Stimulated activated naive CD8-positive, alpha-beta T cell treated with anti-CD3 and anti-CD28 coated beads, Interleukin-15, Interleukin-2, amounts not matched to agents 100 ng/mL and 50 ng/mL, for 24 hours (primary cell): ENCODE results near the gene ARHGAP42.
"Not testable (repeated sequence)": the region's sequence is repeated elsewhere in the genome, so short reads cannot be mapped to it uniquely, and the experiment has no call there.

Source experiments
- H3K27ac Mint-ChIP-seq: one replicate; pipeline ENCODE4 v1.8.0; 2021; ENCODE audit warnings: mild to moderate bottlenecking, mixed read lengths
- H3K27me3 Mint-ChIP-seq: one replicate; pipeline ENCODE4 v1.8.0; 2021; ENCODE audit warnings: mixed read lengths
- H3K36me3 Mint-ChIP-seq: one replicate; pipeline ENCODE4 v1.8.0; 2021; ENCODE audit warnings: low read depth, mixed read lengths
- H3K4me1 Mint-ChIP-seq: one replicate; pipeline ENCODE4 v1.8.0; 2021; ENCODE audit warnings: low read depth, mixed read lengths
- H3K4me3 Mint-ChIP-seq: one replicate; pipeline ENCODE4 v1.8.0; 2021; ENCODE audit warnings: mild to moderate bottlenecking, mixed read lengths
- H3K9me3 Mint-ChIP-seq: one replicate; pipeline ENCODE4 v1.8.0; 2021; ENCODE audit warnings: mixed read lengths

Gene ARHGAP42

DNA sequence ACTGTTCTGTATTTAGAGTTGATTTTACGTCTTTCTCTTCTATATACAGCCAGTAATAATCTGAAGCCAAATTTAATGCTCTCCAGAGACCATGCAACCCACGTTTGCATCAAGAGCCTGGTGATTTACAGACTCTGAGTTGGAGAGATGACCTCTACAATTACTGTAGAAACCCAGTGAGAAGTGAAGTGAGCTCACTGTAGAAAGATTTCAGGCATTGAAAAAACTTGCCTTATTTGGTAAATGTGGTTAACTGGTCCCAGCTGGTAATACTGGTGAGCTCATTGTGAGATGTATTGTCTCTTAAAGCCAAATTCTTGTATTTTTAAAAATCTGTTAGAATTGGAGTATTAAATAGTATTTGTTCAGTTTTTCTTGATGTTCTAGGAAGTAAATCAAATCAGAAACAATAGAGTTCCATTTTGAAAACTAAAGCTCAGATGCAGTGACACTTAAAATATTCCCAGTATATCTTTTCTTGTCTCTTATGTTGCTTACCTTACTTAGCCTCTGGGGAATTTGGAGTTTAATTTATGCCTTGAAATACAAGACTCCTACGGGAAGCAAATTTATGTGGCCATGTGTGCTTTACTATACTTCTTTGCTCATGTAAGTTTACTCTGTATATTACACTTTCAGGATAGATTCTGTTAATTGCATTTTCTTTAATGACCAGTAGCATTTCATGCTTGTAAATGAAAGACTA, 189.9 kb downstream of the ARHGAP42 start:
- no peak overlapping the region for H3K27ac Mint-ChIP-seq

GRCh38 chr11:100878474-100878873, 191.4 kb downstream of the ARHGAP42 start:
- no peaks in the 10 kb centered on the region for H3K27me3 Mint-ChIP-seq
- H3K4me3 Mint-ChIP-seq = no peak overlapping the region
- no peaks in the 10 kb centered on the region for H3K4me1 Mint-ChIP-seq
- H3K36me3 Mint-ChIP-seq = no peaks in the 10 kb centered on the region
- H3K27ac Mint-ChIP-seq = no peak overlapping the region
- peaks cover 14% of the 10 kb centered on the region for H3K9me3 Mint-ChIP-seq

More for the DNA sequence above, 189.9 kb downstream of the ARHGAP42 start:
- Mint-ChIP-seq H3K9me3 (peaks cover 14% of the 10 kb centered on the region), H3K4me3 (no peak overlapping the region), H3K4me1 (no peaks in the 10 kb centered on the region), H3K27me3 (no peaks in the 10 kb centered on the region), H3K36me3 (no peaks in the 10 kb centered on the region)

DNA sequence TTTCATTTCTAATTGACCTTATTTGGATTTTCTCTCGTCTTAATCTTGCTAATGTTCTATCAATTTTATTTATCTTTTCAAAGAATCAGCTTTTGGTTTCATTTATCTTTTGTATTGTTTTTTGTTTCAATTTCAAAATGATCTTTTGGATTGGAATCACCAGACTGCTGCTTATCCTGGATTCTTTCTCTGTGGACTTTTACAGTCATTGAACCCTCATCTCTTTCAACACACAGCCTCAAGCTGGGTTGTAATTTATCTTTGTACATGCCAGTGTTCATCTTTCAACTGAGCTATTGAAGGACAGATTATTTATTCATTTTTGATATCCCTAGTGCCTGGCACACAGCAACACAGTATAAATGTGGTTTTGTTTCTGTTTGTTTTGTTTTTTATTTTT, 195.9 kb downstream of the ARHGAP42 start:
- peaks cover 14% of the 10 kb centered on the region for H3K9me3 Mint-ChIP-seq

GRCh38 chr11:100883830-100884229, 196.7 kb downstream of the ARHGAP42 start:
- peaks cover 14% of the 10 kb centered on the region for H3K9me3 Mint-ChIP-seq

More for the DNA sequence above, 195.9 kb downstream of the ARHGAP42 start:
- Mint-ChIP-seq H3K27ac (no peak overlapping the region), H3K4me3 (no peak overlapping the region), H3K27me3 (no peaks in the 10 kb centered on the region), H3K36me3 (no peaks in the 10 kb centered on the region), H3K4me1 (no peaks in the 10 kb centered on the region)

GRCh38 chr11:100887659-100888058, 200.6 kb downstream of the ARHGAP42 start:
- H3K4me3 Mint-ChIP-seq = no peak overlapping the region
- H3K27me3 Mint-ChIP-seq = no peaks in the 10 kb centered on the region
- no peaks in the 10 kb centered on the region for H3K36me3 Mint-ChIP-seq
- H3K4me1 Mint-ChIP-seq = no peaks in the 10 kb centered on the region
- H3K9me3 Mint-ChIP-seq = no peaks in the 10 kb centered on the region
- no peak overlapping the region for H3K27ac Mint-ChIP-seq

More at GRCh38 chr11:100883830-100884229, 196.7 kb downstream of the ARHGAP42 start:
- H3K27ac Mint-ChIP-seq = no peak overlapping the region
- H3K36me3 Mint-ChIP-seq = no peaks in the 10 kb centered on the region
- no peak overlapping the region for H3K4me3 Mint-ChIP-seq
- no peaks in the 10 kb centered on the region for H3K4me1 Mint-ChIP-seq
- no peaks in the 10 kb centered on the region for H3K27me3 Mint-ChIP-seq

DNA sequence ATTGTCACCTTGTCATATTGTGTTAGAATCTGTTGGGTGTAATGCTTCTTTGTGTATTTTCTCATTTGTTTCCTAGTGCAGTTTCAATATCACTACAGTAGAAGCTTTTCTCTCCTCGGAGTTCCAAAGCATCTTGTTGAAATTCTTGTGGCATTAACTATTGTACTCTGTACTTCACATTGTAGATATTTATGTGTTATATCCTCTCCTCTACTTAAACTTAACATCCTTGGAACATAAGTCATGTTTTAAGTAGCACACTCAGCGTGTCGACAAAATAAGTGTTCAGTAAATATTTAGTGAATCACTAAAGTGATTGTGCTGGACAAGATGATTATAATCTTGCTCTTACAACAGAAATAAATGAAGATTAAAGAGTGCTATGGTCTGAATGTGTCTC, 201.7 kb downstream of the ARHGAP42 start:
- H3K36me3 Mint-ChIP-seq = no peaks in the 10 kb centered on the region
- peaks cover 4% of the 10 kb centered on the region for H3K9me3 Mint-ChIP-seq
- H3K27me3 Mint-ChIP-seq = no peaks in the 10 kb centered on the region
- H3K4me1 Mint-ChIP-seq = no peaks in the 10 kb centered on the region
- no peak overlapping the region for H3K4me3 Mint-ChIP-seq
- H3K27ac Mint-ChIP-seq = no peak overlapping the region

GRCh38 chr11:100889758-100890157, 202.7 kb downstream of the ARHGAP42 start:
- Mint-ChIP-seq H3K9me3 (peaks cover 4% of the 10 kb centered on the region), H3K36me3 (no peaks in the 10 kb centered on the region), H3K27me3 (no peaks in the 10 kb centered on the region), H3K4me3 (no peak overlapping the region), H3K4me1 (no peaks in the 10 kb centered on the region), H3K27ac (no peak overlapping the region)

DNA sequence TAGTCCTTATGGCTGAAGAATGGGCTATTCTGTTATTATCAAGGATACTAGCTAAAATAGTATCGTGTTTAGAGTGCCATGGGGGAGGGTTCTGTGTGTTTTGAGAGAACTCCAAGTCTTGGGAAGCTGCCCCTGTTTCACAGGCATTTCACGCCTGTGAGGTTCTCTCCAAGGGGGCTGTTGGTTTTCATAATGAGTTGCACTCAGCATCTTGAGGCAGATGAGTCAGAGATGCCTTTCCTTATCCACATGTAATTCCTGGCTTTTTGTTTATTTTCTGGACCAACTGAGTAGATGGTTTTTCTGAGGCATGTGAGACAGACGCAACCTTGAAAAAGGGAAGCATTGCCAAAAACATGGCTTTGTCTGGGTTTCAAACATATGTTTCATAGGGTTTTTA, 203.7 kb downstream of the ARHGAP42 start:
- Mint-ChIP-seq H3K9me3 (peaks cover 4% of the 10 kb centered on the region), H3K4me1 (no peaks in the 10 kb centered on the region)

GRCh38 chr11:100892886-100893285, 205.8 kb downstream of the ARHGAP42 start:
- Mint-ChIP-seq H3K27me3 (no peaks in the 10 kb centered on the region), H3K9me3 (peaks cover 4% of the 10 kb centered on the region), H3K27ac (no peak overlapping the region), H3K4me1 (no peaks in the 10 kb centered on the region), H3K36me3 (no peaks in the 10 kb centered on the region), H3K4me3 (no peak overlapping the region)

More for the DNA sequence above, 203.7 kb downstream of the ARHGAP42 start:
- H3K36me3 Mint-ChIP-seq = no peaks in the 10 kb centered on the region
- H3K27me3 Mint-ChIP-seq = no peaks in the 10 kb centered on the region
- no peak overlapping the region for H3K4me3 Mint-ChIP-seq
- no peak overlapping the region for H3K27ac Mint-ChIP-seq

- H3K27me3 Mint-ChIP-seq = no peaks in the 10 kb centered on the region
- H3K27ac Mint-ChIP-seq = no peak overlapping the region
- H3K4me3 Mint-ChIP-seq = no peak overlapping the region
- H3K9me3 Mint-ChIP-seq = peaks cover 4% of the 10 kb centered on the region
- H3K36me3 Mint-ChIP-seq = no peaks in the 10 kb centered on the region
- H3K4me1 Mint-ChIP-seq = no peaks in the 10 kb centered on the region
Measured at GRCh38 chr11:100895449-100895848, 208.4 kb downstream of the ARHGAP42 start.

DNA sequence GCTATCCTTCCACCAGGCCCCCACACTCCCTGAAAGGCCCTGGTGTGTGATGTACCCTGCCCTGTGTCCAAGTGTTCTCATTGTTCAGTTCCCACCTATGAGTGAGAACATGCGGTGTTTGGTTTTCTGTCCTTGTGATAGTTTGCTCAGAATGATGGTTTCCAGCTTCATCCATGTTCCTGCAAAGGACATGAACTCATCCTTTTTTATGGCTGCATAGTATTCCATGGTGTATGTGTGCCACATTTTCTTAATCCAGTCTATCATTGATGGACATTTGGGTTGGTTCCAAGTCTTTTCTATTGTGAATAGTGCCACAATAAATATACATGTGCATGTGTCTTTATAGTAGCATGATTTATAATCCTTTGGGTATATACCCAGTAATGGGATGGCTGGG, 208.9 kb downstream of the ARHGAP42 start:
- not testable (repeated sequence) for H3K27ac Mint-ChIP-seq, H3K4me3 Mint-ChIP-seq, H3K36me3 Mint-ChIP-seq, H3K9me3 Mint-ChIP-seq, H3K27me3 Mint-ChIP-seq, H3K4me1 Mint-ChIP-seq

DNA sequence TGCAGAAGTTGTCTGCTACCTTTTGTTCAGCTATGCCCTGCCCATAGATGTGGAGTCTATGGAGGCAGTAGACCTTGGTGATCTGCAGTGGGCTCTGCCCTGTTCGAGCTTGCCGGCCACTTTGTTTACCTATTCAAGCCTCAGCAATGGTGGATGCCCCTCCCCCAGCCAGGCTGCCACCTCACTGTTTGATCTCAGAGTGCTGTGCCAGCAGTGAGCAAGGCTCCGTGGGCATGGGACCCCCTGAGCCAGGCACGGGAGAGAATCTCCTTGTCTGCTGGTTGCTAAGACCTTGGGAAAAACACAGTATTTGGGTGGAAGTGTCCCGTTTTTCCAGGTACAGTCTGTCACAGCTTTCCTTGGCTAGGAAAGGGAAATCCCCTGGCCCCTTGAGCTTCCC, 214.4 kb downstream of the ARHGAP42 start:
- H3K27ac Mint-ChIP-seq, H3K4me1 Mint-ChIP-seq, H3K9me3 Mint-ChIP-seq, H3K36me3 Mint-ChIP-seq, H3K27me3 Mint-ChIP-seq, H3K4me3 Mint-ChIP-seq: not testable (repeated sequence)

- H3K36me3 Mint-ChIP-seq = no peaks in the 10 kb centered on the region
- no peak overlapping the region for H3K27ac Mint-ChIP-seq
- H3K4me3 Mint-ChIP-seq = no peak overlapping the region
- H3K27me3 Mint-ChIP-seq = no peaks in the 10 kb centered on the region
- no peaks in the 10 kb centered on the region for H3K4me1 Mint-ChIP-seq
- no peaks in the 10 kb centered on the region for H3K9me3 Mint-ChIP-seq
Measured at GRCh38 chr11:100902454-100903141, 215.5 kb downstream of the ARHGAP42 start.

DNA sequence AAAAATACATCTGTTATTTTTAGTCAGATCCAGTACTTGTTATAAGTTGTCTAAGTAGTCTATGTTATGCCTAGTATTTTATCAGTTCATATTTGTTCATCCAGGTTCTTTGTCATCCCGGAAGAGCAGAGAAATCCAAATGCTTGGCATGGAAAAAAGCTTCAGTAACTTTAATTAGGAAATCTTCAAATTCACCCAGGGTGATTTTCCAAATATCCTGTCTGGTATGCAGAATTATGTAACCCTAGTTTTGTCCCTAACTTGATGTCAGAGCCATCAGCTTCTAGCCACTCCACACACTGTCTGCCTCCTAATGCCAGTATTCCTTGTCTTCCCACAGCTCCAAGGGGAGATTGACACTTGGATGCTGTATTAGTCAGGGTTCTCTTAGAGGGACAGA, 216.2 kb downstream of the ARHGAP42 start:
- no peaks in the 10 kb centered on the region for H3K9me3 Mint-ChIP-seq
- no peaks in the 10 kb centered on the region for H3K4me1 Mint-ChIP-seq
- no peaks in the 10 kb centered on the region for H3K36me3 Mint-ChIP-seq
- no peaks in the 10 kb centered on the region for H3K27me3 Mint-ChIP-seq
- H3K4me3 Mint-ChIP-seq = no peak overlapping the region
- H3K27ac Mint-ChIP-seq = no peak overlapping the region

DNA sequence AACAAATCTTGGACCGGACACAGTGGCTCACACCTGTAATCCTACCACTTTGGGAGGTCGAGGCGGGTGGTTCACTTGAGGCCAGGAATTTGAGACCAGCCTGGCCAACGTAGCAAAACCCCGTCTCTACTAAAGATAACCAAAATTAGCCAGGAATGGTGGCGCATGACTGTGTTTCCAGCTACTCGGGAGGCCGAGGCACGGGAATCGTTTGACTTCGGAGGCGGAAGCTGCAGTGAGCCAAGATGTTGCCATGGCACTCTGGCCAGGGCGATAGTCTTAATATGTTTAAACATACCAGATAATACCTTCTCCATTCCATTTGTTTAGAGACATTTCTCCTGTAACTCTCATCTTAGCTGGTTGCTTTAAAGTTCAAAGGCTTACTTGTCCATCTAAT, 218.6 kb downstream of the ARHGAP42 start:
- Mint-ChIP-seq H3K27me3 (no peaks in the 10 kb centered on the region), H3K9me3 (no peaks in the 10 kb centered on the region), H3K4me3 (no peak overlapping the region), H3K4me1 (no peaks in the 10 kb centered on the region), H3K36me3 (no peaks in the 10 kb centered on the region), H3K27ac (no peak overlapping the region)

DNA sequence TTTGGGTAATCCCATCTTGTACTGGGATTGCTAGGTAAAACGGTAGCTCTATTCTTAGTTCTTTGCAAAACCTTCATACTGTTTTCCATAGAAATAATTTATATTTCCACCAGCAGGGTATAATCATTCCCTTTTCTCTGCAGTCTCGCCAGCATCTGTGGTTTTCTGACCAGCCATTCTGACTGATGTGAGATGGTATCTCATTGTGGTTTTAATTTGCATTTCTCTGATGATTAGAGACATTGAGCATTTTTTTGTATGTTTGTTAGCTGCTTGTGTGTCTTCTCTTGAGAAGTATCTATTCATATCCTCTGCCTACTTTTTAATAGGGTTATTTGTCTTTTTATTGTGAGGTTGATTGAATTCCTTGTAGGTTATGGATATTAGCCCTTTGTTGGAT, 221.7 kb downstream of the ARHGAP42 start:
- Mint-ChIP-seq H3K4me1 (no peaks in the 10 kb centered on the region), H3K4me3 (no peak overlapping the region), H3K9me3 (no peaks in the 10 kb centered on the region), H3K36me3 (no peaks in the 10 kb centered on the region), H3K27ac (no peak overlapping the region), H3K27me3 (no peaks in the 10 kb centered on the region)
